DND-41 (cell line): ENCODE measurements around the gene TBX2.

Source experiments
- EZH2 ChIP-seq: IDR thresholded peaks from 3 replicates; pipeline ENCODE4 v1.6.1; 2012; ENCODE audit warnings: borderline replicate concordance, low read depth, mild to moderate bottlenecking, moderate library complexity, low read length, inconsistent platforms; ENCODE audit not compliant: severe bottlenecking
- TF ChIP-seq, protein P1 (sequence below): IDR thresholded peaks from 2 replicates; pipeline ENCODE4 v1.5.1; 2012; ENCODE audit warnings: borderline replicate concordance, low read length, moderate library complexity, mild to moderate bottlenecking; ENCODE audit not compliant: poor library complexity, severe bottlenecking; ENCODE audit errors: extremely low read depth

DNA sequence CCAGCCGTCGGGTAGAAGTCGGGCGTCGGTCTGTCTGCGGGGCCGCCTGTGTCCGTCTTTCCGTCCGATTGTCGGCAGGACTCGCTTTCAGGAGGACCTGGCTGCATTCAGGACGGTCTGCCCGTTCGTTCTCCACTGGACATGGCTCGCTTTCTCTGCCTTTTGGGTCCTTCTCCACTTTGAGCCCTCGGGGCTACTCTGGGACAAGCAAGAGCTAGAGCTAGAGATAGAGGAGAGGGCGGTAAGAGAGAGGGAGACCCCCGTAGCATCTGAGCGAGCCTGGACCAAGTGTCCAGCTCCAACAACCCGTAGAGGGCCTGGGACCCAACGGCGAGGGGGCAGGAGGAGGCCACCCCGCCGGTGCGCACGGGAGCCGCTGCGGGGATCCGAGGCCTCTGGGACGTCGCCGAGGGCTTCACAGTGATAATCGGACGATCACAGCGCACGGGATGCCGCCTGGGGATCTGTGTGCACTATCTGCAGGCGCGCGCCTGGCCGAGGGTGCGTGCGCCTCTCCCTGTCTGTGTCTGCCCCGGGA lies 57.1 kb downstream of the TBX2 start:
- TF ChIP-seq, protein P1, sequence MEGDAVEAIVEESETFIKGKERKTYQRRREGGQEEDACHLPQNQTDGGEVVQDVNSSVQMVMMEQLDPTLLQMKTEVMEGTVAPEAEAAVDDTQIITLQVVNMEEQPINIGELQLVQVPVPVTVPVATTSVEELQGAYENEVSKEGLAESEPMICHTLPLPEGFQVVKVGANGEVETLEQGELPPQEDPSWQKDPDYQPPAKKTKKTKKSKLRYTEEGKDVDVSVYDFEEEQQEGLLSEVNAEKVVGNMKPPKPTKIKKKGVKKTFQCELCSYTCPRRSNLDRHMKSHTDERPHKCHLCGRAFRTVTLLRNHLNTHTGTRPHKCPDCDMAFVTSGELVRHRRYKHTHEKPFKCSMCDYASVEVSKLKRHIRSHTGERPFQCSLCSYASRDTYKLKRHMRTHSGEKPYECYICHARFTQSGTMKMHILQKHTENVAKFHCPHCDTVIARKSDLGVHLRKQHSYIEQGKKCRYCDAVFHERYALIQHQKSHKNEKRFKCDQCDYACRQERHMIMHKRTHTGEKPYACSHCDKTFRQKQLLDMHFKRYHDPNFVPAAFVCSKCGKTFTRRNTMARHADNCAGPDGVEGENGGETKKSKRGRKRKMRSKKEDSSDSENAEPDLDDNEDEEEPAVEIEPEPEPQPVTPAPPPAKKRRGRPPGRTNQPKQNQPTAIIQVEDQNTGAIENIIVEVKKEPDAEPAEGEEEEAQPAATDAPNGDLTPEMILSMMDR, result no peak
- no peak for TF ChIP-seq EZH2
